Tibial nerve (tissue), 4 donors: Measurements from ENCODE around the gene MAMDC2. TPM values are rescaled to one million over a fixed set of nuclear protein-coding genes. Genes with fewer than 3 reads are reported as not detected.

Experiments used
- DNase-seq, 2 donors: peaks; one replicate each; pipeline ENCODE4 v3.0.0-alpha.2; 2019; ENCODE audit warnings: low spot score in 2 of 2
- H3K27ac ChIP-seq, 4 donors: fragments of 200-600 bp; sonication (generic) in 3 of 4; one replicate each; pipeline ENCODE4 v1.5.1; 2017 to 2019; ENCODE audit warnings: mild to moderate bottlenecking in 1 of 4
- H3K27me3 ChIP-seq, 2 donors: fragments of 200-600 bp; sonication (generic) in 1 of 2; one replicate each; pipeline versions ENCODE4 v1.5.1 to v1.6.0; 2017 to 2019
- H3K36me3 ChIP-seq, 3 donors: fragments of 200-600 bp; sonication (generic); one replicate each; pipeline ENCODE4 v1.5.1; 2018 to 2019
- H3K4me1 ChIP-seq, 4 donors: fragments of 200-600 bp; sonication (generic) in 3 of 4; one replicate each; pipeline ENCODE4 v1.5.1; 2017 to 2019
- H3K4me3 ChIP-seq, 4 donors: fragments of 200-600 bp; sonication (generic) in 3 of 4; one replicate each; pipeline ENCODE4 v1.5.1; 2017 to 2019; ENCODE audit warnings: mild to moderate bottlenecking in 1 of 4, moderate library complexity in 1 of 4
- H3K9me3 ChIP-seq, 4 donors: fragments of 200-600 bp; sonication (generic) in 3 of 4; one replicate each; pipeline ENCODE4 v1.5.1; 2017 to 2019
- CTCF ChIP-seq, 5 experiments: fragments of 200-600 bp in 3 of 5; fragments of 450-650 bp in 2 of 5; sonication (generic) in 3 of 5; IDR thresholded peaks; one replicate each; pipeline ENCODE4 v1.5.1; 2016 to 2019; ENCODE audit warnings: antibody characterized with exemption in 5 of 5, mild to moderate bottlenecking in 3 of 5, moderate library complexity in 2 of 5
- EP300 ChIP-seq, 2 donors: sonication (generic); formaldehyde crosslinking; IDR thresholded peaks; one replicate each; pipeline ENCODE4 v1.6.1; 2017; ENCODE audit warnings: antibody characterized with exemption in 2 of 2, mild to moderate bottlenecking in 1 of 2
- POLR2A ChIP-seq, 2 donors: fragments of 450-650 bp; IDR thresholded peaks; one replicate each; pipeline ENCODE4 v1.6.1; 2017; ENCODE audit warnings: antibody characterized with exemption in 2 of 2, mild to moderate bottlenecking in 2 of 2, moderate library complexity in 2 of 2
- WGBS, 2 donors: methylation state at CpG; one replicate each; pipeline ENCODE4 v1.1.5; 2018; 5-methylcytosine and 5-hydroxymethylcytosine counted together
- total RNA-seq, 4 donors: library from RNA; depleted of rRNA; stranded (reverse); fragments of >200 nt; gene quantifications; one replicate each; pipeline ENCODE4 v1.1.0, GENCODE V29; 2016

The MAMDC2 gene
- total RNA-seq, 4 donors from 2014 or later, result 24.9 to 75.9 (median 60.8) TPM

- Histone ChIP-seq H3K27ac (peak within 1 kb of the TSS; percentile 94 to 98 (median 96)), H3K4me3 (peak within 1 kb of the TSS; percentile 56 to 94 (median 90)), H3K4me1 (peaks cover 0 to 82% (median 26%) of the 10 kb centered on the region in 4 donors), H3K36me3 (peaks cover 0 to under 1% (median 0%) of the 10 kb centered on the region in 3 donors), H3K27me3 (no peaks in the 10 kb centered on the region), H3K9me3 (no peaks in the 10 kb centered on the region)
- peak; percentile 73 to 75 for DNase-seq
- WGBS, 2 donors, result 0% methylated on average over 60 to 64 of the region's 75 CpGs
- TF ChIP-seq POLR2A (IDR thresholded peaks at IDR 0.05) (peak; percentile 93 to 99), EP300 (IDR thresholded peaks at IDR 0.05) (peak; percentile 8 to 98), CTCF (IDR thresholded peaks at IDR 0.05) (peak in 3 of 5 experiments; percentile 7 to 51 (median 26))
These were observed 215.3 kb downstream of the MAMDC2 start, which contains the start of gene SMC5 for GRCh38 chr9:70258692-70259511. TSS of gene SMC5 (plus strand) at chr9:70258978. CDS start at chr9:70259079, 101 bp downstream.

GRCh38 chr9:70259512-70259802 lies 215.8 kb downstream of the MAMDC2 start:
- TF ChIP-seq EP300 (IDR thresholded peaks at IDR 0.05) (no peak), CTCF (IDR thresholded peaks at IDR 0.05) (no peak), POLR2A (IDR thresholded peaks at IDR 0.05) (no peak)
- no peaks in the 10 kb centered on the region for H3K27me3 ChIP-seq
- H3K36me3 ChIP-seq, result peaks cover 0 to 7% (median 3%) of the 10 kb centered on the region in 3 donors
- H3K4me3 ChIP-seq, result peak overlapping the region; percentile 56 to 94 (median 90)
- H3K4me1 ChIP-seq, result peaks cover 0 to 82% (median 26%) of the 10 kb centered on the region in 4 donors
- WGBS, 2 donors, result 2 to 3% methylated on average over 10 of the region's 10 CpGs
- DNase-seq, result no peak
- no peaks in the 10 kb centered on the region for H3K9me3 ChIP-seq
- peak overlapping the region; percentile 94 to 98 (median 96) for H3K27ac ChIP-seq

GRCh38 chr9:70260007-70260443 lies 216.4 kb downstream of the MAMDC2 start:
- 94% methylated on average over 30 of the region's 30 CpGs for WGBS, 2 donors
- no peak for DNase-seq
- H3K9me3 ChIP-seq, result no peaks in the 10 kb centered on the region
- peaks cover 0 to 12% (median 9%) of the 10 kb centered on the region in 3 donors for H3K36me3 ChIP-seq
- H3K27ac ChIP-seq, result peak overlapping the region in 3 of 4 donors; percentile 94 to 98 (median 94)
- peaks cover 0 to 77% (median 26%) of the 10 kb centered on the region in 4 donors for H3K4me1 ChIP-seq
- H3K4me3 ChIP-seq, result peak overlapping the region; percentile 56 to 94 (median 90)
- TF ChIP-seq EP300 (IDR thresholded peaks at IDR 0.05) (no peak), POLR2A (IDR thresholded peaks at IDR 0.05) (no peak), CTCF (IDR thresholded peaks at IDR 0.05) (no peak)
- no peaks in the 10 kb centered on the region for H3K27me3 ChIP-seq

GRCh38 chr9:70260606-70261005 lies 217.0 kb downstream of the MAMDC2 start:
- 92 to 93% methylated on average over 8 of the region's 8 CpGs for WGBS, 2 donors
- Histone ChIP-seq H3K4me1 (peaks cover 0 to 71% (median 26%) of the 10 kb centered on the region in 4 donors), H3K27me3 (no peaks in the 10 kb centered on the region), H3K9me3 (no peaks in the 10 kb centered on the region), H3K4me3 (no peak overlapping the region), H3K27ac (no peak overlapping the region), H3K36me3 (peaks cover 0 to 15% (median 14%) of the 10 kb centered on the region in 3 donors)
- DNase-seq, result no peak
- TF ChIP-seq POLR2A (IDR thresholded peaks at IDR 0.05), result no peak
- TF ChIP-seq EP300 (IDR thresholded peaks at IDR 0.05), result no peak

GRCh38 chr9:70261131-70261870 lies 217.7 kb downstream of the MAMDC2 start:
- no peaks in the 10 kb centered on the region for H3K9me3 ChIP-seq
- peaks cover 0 to 22% (median 16%) of the 10 kb centered on the region in 3 donors for H3K36me3 ChIP-seq
- TF ChIP-seq POLR2A (IDR thresholded peaks at IDR 0.05), result no peak
- no peak for TF ChIP-seq CTCF (IDR thresholded peaks at IDR 0.05)
- no peak for TF ChIP-seq EP300 (IDR thresholded peaks at IDR 0.05)
- H3K27me3 ChIP-seq, result no peaks in the 10 kb centered on the region
- no peak overlapping the region for H3K4me3 ChIP-seq
- peaks cover 0 to 64% (median 26%) of the 10 kb centered on the region in 4 donors for H3K4me1 ChIP-seq
- 62 to 68% methylated on average over 4 of the region's 4 CpGs for WGBS, 2 donors
- DNase-seq, result no peak
- peak overlapping the region in 1 of 4 donors; percentile 5 for H3K27ac ChIP-seq
